H1 (cell line): Measurements from ENCODE around the gene NRN1L. TPM values are rescaled to one million over a fixed set of nuclear protein-coding genes. Genes with fewer than 3 reads are reported as not detected.

ENCODE experiments used
- TAF7 ChIP-seq: optimal IDR thresholded peaks from 2 replicates; pipeline ENCODE3; 2011; ENCODE audit warnings: low read depth, mild to moderate bottlenecking, inconsistent platforms, low read length, moderate library complexity, borderline replicate concordance
- polyA plus RNA-seq, 7 experiments: library from polyadenylated mRNA; depleted of rRNA in 3 of 7; stranded (reverse) in 5 of 7; unstranded in 2 of 7; fragments of >200 nt in 5 of 7; fragments of 200-250 nt in 2 of 7; gene quantifications; 1 replicate in 5 of 7; 2 replicates in 1 of 7; 4 replicates in 1 of 7; pipeline versions ENCODE4 v1.2.1 to v1.2.3, GENCODE V29; 2011 to 2013; ENCODE audit warnings: missing spikeins in 2 of 7, mixed read lengths in 2 of 7
- total RNA-seq: library from RNA; stranded (reverse); fragmentation: NEBNext Ultra II Directional; extraction: Animal tissue kit (Norgen Biotek cat#: 25700); gene quantifications from 2 replicates; pipeline ENCODE4 v1.2.1, GENCODE V29; 2021

NRN1L gene
- total and polyA plus RNA-seq, 2 of the 8 experiments (the other 6 are each of a cell fraction or from before 2014, with no cell fraction given): 4.1 to 35.2 TPM

DNA sequence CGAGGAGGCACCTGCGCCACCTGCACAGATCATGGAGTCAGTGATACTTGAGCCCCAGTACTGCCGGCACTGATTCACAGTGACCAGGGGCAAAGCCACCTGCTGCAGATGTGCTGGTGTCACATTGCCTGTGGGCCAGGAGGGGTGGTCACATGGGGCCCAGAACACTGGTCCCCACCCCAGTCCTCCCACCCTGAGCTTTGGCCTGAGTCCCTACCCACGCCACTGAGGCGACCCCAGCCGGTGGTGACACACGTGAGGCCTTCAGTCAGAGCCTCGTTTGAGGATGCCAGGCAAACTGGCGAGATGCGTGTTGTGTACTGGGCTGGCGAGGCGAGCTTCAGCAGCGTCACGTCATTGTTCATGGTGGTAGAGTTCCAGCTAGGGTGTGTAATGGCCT is 45.5 kb downstream of the NRN1L start (continued):
- TF ChIP-seq TAF7: no peak
